GM18868 (cell line): ENCODE results near the gene TTYH1.

ENCODE experiments used
- ATAC-seq: cut with Tn5 transposase; IDR thresholded peaks from one replicate; pipeline ENCODE4 v1.9.1; 2021; ENCODE audit warnings: mild to moderate bottlenecking, moderate library complexity; ENCODE audit not compliant: unreplicated experiment

The TTYH1 gene

GRCh38 chr19:54421169-54421516 lies 5.9 kb downstream of the TTYH1 start:
- no peak for ATAC-seq

GRCh38 chr19:54421521-54421920 lies 6.3 kb downstream of the TTYH1 start:
- ATAC-seq: no peak

DNA sequence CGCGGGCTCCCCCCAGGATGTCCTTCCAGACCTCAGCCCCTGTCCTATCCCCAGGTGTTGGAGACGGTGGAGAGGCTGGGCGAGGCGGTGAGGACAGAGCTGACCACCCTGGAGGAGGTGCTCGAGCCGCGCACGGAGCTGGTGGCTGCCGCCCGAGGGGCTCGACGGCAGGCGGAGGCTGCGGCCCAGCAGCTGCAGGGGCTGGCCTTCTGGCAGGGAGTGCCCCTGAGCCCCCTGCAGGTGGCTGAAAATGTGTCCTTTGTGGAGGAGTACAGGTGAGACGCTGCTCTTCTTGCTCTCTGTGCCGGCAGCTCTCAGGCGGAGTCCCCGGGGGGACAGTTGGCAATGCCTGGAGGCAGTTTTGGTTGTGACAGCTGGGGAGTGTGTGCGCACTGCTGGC lies 6.9 kb downstream of the TTYH1 start:
- ATAC-seq: no peak

DNA sequence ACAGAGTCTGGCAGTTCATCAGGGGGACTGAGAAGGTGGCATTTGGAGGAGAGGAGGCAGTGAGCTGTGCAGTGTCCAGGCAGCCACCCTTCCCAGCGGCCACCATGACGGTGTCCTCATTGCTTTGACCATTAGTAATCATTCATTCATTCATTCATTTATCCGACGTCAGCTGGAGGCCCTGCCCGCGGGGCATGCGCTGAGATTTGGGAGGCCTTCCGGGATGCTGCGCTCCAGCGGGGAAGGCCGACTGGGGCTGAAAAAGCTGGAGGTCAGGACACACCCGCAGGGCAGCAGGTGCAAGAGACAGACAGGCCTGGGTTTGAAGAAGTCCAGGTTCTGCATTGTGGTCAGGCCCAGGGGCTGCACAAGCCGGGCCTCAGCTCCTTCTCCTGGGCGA lies 8.9 kb downstream of the TTYH1 start:
- no peak for ATAC-seq

- no peak for ATAC-seq
Measured at GRCh38 chr19:54424660-54425381, 9.6 kb downstream of the TTYH1 start.

DNA sequence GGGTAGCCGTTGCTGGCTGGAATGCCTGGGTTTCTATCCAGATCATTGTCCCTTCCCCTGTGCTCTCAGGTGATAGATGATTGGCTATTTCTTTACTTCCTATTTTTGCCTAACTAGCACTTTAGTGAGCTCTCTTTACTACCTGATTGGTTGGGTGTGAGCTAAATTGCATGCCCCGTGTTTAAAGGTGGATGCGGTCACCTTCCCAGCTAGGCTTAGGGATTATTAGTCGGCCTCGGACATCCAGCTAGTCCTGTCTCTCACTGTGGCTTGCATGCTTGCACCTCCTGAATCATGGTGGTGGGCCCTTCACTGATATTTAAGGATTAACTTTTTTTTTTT lies 10.1 kb downstream of the TTYH1 start:
- ATAC-seq: no peak

- no peak for ATAC-seq
Measured at GRCh38 chr19:54426291-54426931, 11.1 kb downstream of the TTYH1 start.

DNA sequence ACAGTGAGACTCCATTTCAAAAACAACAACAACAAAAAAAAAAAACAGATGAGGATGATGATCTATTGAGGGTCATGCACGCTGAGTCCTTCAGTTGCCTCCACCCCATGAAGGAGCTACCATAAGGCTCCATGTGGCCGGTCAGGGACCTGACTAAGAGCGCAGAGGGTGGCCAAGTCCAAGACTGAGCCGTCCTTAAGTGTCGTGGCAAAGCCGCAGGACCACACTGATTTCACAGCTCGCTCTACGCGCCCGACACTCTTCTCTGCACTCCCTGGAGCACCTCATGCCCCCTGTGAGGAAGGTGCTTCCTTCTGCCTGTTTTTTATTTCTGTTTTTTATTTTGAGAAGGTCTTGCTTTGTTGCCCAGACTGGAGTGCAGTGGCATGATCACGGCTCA lies 12.3 kb downstream of the TTYH1 start:
- ATAC-seq: no peak

DNA sequence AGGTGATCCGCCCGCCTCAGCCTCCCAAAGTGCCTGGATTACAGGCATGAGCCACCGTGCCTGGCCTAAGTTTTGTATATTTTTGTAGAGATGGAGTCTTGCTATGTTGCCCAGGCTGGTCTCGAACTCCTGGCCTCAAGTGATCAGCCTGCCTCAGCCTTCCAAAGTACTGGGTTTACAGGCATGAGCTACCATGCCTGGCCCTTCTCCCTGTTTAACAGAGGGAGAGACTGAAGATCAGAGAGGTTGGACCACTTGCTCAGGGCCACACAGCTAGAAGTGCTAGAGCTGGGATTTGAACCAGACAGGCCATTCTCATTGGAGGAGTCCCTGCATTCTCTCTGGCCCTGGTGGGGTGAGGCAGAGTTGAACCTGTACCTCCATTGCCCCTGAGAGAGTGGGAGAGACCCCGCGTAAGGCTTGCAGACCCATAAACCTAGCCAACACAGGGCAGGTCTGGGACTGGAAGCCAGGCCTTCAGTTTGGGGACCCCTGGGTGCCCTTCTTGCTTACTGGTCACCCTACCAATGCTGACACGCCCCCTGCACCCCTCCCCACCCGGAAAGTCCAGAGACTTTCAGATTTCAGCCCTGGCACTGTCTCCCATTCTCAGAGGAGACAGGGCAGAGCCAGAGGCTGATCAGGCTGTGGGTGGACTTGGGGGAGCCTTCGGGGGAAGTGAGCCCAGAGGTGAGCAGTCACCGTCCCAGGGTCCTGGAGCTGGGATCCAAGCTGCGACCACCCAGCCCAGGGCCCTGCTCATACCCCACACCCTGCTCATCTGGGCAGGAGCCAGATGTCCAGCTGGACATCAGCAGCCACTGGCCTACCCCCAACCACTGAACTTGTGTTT lies 13.3 kb downstream of the TTYH1 start:
- no peak for ATAC-seq

DNA sequence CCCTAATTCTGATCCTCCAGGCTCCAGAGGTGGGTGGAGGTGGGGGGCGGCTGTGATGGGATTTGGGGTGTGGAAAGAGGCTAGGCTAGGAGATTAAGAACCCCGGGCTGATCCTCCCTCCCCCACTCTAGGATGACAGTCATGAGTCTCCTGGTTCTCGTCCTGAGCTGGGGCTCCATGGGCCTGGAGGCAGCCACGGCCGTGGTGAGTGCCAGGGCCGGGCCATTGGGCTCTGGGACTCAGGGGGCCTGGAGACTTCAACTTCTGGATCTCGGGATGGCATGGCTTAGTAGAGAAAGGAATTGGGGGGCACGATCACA lies 13.9 kb downstream of the TTYH1 start:
- no peak for ATAC-seq

DNA sequence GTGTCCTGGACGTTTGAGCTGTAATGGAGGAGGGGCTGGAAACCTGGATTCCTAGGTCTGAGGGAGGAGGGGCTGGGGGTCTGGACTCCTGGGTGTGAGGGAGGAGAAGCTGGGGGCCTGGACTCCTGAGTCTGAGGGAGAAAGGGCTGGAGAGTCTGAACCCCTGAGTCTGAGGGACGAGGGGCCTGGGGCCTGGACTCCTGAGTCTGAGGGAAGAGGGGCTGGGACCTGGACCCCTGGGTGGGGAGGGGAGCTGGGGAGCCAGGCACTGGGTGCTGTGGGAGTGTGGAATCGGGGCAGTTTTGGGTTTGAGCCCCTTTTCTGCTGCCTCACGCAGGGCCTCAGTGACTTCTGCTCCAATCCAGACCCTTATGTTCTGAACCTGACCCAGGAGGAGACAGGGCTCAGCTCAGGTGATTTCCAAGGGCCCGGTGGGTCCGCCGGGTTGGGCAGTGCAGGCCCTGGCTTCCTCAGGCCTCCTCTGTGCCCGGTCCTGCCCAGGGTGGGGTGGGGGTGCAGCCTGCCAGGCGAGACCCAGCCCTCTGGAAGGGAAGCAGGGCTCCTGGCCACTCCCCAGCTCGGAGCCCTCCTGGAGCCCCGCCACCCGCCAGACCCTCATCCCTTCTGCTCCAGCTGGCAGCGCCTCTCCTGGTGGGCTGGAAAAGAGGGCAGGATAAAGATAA lies 14.4 kb downstream of the TTYH1 start:
- ATAC-seq: no peak

- ATAC-seq: no peak
Measured at GRCh38 chr19:54430306-54431254, 15.3 kb downstream of the TTYH1 start.

DNA sequence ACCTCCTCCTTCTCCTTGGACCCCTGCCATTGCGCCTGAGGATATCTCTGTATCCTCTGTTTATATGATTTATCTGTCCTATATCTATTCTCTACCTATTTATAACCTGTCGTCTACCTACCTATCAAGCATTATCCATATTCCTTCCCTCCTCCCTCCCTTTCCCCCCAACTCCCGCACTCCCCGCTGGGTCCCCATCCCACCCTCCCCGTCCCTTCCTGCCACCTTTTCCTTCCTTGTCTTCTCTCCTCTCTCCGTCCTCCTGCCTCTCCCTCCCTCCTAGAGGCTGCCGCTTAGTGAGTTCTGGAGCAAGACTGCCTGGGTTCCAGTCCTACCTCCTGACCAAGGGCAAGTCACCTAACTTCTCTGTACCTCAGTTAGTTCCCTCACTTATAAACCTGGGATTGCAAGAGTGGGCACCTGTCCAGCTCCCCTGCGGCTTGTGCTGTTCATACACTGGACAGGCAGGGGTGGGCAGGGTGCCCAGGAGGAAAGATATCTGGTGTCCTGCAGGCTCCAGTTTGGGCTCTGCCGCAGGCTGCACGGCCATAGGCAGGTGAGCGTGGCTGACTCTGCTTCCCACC lies 16.1 kb downstream of the TTYH1 start:
- ATAC-seq: no peak

GRCh38 chr19:54432144-54432738 lies 17.0 kb downstream of the TTYH1 start:
- ATAC-seq: no peak

DNA sequence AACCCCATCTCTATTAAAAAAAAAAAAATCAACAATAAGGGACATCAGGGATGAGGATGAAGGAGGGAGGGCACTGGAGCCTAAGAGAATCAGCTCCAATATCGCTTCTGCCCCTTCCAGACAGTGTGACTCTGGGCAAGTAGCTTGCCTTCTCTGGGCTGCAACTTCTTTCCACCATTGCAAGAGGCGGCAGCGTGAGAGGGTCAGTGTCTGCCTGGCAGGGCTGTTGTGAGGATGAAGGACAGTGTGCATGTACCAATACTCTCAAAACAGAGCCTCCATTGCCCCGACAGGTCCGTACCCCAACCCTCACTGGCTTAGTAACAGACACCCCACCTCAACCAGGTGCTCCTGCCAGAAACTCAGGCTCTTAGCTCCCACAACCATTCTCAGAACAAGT lies 18.4 kb downstream of the TTYH1 start:
- ATAC-seq: no peak

DNA sequence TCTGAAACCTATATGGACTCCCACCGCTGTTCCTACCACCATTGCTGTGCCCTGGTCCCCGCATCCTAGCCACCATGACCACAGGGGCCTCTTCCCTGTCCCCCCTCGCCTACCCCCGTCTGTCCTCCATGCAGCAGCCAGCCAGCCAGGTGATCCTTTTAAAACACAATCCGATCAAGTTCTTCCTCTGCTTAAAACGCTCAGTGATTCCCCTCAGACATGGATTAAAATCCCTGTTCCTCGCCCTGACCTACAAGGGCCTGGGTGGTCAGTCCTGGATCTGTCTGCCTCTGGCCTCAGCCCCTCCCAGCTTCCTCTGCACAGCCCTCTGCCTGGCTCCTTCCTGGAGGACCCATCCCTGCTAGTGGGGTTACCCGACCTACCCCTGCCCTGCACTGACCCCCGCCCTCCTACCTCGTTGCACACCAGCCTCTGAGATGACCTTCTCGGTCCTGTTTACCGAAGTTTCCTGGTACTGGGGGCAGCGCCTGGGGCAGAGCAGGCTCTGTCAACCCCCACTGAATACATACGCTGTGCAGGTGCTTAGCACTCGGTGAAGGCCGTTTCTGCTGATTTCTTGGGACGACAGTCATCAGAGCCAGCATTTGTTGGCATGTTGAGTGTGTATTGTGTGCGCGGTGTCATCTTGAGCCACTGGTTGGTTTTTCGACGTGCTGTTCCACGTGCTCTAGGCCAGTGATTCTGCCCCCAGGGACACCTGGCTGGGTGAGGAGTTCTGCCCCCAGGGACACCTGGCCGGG lies 19.0 kb downstream of the TTYH1 start:
- no peak for ATAC-seq

DNA sequence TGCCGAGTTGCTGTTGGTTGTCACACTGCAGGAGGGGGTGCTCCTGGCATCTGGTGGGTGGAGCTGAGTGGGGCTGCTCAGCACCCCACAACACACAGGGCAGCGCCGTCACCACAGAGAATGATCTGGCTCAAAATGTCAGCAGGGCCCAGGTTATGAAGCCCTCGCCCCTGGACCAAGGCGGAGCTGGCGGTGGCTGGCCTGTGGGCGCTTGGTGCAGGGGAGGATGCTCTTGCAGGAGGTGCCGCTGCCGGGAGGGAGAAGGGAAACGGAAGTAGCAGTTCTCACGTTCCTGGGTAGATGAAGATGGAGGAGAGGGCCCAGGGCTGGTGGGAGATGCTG lies 19.6 kb downstream of the TTYH1 start:
- no peak for ATAC-seq

DNA sequence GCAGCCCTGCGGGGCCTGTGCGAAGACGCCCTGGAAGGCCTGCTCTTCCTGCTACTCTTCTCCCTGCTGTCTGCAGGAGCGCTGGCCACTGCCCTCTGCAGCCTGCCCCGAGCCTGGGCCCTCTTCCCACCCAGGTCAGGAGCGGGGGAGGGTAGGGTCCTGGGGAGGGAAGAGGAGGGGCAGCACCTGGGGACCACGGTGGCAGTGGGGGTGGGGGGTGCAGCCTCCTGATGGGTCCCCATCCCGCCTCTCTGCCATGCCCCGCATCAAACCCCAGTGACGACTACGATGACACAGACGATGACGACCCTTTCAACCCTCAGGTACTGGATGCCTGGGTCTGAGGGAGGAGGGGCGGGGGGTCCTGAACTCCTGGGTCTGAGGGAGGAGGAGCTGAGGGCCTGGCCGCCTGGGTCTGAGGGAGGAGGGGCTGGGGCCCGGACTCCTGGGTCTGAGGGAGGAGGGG lies 20.3 kb downstream of the TTYH1 start:
- ATAC-seq: no peak

DNA sequence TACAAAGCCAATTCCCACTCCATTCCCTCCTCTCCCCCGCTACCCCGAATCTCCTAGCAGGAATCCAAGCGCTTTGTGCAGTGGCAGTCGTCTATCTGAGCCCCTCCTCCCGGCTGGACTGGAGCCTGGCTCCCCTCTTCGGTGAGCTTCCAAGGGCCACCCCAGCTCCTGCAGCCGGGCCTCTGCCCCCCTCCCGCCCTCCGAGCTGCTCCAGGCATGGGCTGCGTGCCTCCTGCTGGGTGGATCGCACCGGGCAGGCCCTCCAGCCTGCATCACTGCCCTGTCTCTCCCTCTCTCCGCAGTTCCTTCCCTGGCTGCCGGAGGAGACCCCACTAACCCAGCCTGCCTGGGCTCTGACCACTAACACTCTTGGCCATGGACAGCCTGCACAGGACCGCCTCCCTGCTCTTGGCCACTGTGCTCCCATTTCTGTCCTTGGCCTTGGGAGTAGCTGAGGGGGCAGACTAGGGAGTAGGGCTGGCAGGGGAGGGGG lies 20.8 kb downstream of the TTYH1 start:
- ATAC-seq: no peak
